HG03139 (cell line): Measurements from ENCODE around the gene SLC10A6.

Experiments used
- ATAC-seq: cut with Tn5 transposase; IDR thresholded peaks from one replicate; pipeline ENCODE4 v1.9.1; 2021; ENCODE audit not compliant: unreplicated experiment

Gene SLC10A6

DNA sequence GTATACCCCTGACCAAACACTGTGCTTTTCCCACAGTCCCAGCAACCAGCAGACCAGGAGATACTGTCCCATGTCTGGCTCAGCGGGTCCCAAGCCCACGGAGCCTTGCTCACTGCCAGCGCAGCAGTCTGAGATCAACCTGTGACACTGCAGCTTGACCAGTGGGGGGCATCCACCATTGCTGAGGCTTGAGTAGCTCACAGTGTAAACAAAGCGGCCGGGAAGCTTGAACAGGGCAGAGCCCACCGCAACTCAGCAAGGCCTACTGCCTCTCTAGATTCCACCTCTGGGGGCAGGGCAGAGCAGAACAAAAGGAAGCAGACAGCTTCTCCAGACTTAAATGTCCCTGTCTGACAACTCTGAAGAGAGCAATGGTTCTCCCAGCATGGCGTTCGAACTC lies 58.1 kb downstream of the SLC10A6 start:
- no peak for ATAC-seq

DNA sequence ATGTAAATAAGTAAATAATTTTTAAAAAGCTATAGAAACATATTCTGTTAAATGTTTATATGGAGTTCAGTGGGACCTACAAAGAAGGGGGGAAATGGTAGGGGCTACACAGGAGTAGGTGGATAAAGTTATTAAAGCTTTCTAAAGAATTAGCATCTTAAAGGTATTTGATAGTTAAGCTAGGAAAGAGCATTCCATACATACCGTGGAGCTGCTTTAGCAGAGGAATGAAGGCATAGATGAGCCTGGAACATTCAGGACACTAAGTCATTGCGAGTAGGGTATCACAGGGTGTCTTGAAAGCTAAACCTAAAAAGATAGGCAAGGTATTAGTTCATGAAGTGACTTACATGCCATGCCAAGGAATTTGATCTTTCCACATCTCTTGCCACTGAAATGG lies 60.4 kb downstream of the SLC10A6 start:
- ATAC-seq: no peak

DNA sequence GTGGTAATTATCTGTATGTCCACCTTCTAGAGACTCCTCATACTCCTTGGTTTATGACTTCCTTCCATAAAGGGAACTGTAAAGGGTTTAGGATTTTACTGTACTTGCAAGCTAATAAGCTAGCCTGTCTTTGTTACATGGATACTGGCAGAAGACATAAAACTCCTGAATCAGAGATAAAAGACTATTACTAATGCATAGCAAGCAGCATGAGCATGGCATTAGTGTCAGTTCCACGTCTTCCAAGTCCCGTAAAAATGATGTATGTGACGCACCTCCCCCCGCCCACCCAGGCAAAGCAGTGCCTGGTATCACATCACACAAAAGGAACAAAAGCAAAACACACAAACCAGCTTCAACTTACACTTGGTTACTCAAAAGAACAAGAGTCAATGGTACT lies 71.0 kb downstream of the SLC10A6 start:
- ATAC-seq: no peak

DNA sequence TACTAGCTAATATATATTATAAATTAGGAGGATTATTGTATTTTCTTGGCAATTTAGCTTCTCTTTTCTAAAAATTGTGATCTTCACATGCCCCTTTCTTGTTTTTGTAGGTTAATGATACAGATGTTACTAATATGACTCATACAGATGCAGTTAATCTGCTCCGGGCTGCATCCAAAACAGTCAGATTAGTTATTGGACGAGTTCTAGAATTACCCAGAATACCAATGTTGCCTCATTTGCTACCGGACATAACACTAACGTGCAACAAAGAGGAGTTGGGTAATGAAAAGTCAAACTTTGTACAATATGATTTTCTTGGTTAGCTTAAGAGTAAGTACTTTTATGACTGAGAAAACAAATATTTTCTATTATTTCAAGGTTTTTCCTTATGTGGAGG lies 74.1 kb downstream of the SLC10A6 start:
- ATAC-seq: no peak
